Measurements from ENCODE around the gene FOXP1.

GRCh38 chr3:70951316-70951715, 632.2 kb downstream of the FOXP1 start:
- TF ChIP-seq FOXJ3 (CRISPR knock-in tag; IDR thresholded peaks at IDR 0.05; ENCODE audit: borderline replicate concordance) (no peak), KDM1A (CRISPR knock-in tag; IDR thresholded peaks at IDR 0.05) (no peak), SP1 (IDR thresholded peaks at IDR 0.05) (no peak), SP1 (CRISPR knock-in tag; IDR thresholded peaks at IDR 0.05) (no peak), ZKSCAN1 (IDR thresholded peaks at IDR 0.05; ENCODE audit: low read length) (no peak), ZNF354B (CRISPR knock-in tag; IDR thresholded peaks at IDR 0.05) (no peak), CHD2 (IDR thresholded peaks at IDR 0.05; ENCODE audit: low read depth, low read length) (no peak)
- TF ChIP-seq, protein P1, sequence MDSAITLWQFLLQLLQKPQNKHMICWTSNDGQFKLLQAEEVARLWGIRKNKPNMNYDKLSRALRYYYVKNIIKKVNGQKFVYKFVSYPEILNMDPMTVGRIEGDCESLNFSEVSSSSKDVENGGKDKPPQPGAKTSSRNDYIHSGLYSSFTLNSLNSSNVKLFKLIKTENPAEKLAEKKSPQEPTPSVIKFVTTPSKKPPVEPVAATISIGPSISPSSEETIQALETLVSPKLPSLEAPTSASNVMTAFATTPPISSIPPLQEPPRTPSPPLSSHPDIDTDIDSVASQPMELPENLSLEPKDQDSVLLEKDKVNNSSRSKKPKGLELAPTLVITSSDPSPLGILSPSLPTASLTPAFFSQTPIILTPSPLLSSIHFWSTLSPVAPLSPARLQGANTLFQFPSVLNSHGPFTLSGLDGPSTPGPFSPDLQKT (CRISPR knock-in tag; IDR thresholded peaks at IDR 0.05; ENCODE audit: borderline replicate concordance) = no peak
- TF ChIP-seq, protein P2, sequence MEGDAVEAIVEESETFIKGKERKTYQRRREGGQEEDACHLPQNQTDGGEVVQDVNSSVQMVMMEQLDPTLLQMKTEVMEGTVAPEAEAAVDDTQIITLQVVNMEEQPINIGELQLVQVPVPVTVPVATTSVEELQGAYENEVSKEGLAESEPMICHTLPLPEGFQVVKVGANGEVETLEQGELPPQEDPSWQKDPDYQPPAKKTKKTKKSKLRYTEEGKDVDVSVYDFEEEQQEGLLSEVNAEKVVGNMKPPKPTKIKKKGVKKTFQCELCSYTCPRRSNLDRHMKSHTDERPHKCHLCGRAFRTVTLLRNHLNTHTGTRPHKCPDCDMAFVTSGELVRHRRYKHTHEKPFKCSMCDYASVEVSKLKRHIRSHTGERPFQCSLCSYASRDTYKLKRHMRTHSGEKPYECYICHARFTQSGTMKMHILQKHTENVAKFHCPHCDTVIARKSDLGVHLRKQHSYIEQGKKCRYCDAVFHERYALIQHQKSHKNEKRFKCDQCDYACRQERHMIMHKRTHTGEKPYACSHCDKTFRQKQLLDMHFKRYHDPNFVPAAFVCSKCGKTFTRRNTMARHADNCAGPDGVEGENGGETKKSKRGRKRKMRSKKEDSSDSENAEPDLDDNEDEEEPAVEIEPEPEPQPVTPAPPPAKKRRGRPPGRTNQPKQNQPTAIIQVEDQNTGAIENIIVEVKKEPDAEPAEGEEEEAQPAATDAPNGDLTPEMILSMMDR (CRISPR knock-in tag; IDR thresholded peaks at IDR 0.05) = no peak
